Measurements from ENCODE around the gene NHERF1.

The NHERF1 gene

DNA sequence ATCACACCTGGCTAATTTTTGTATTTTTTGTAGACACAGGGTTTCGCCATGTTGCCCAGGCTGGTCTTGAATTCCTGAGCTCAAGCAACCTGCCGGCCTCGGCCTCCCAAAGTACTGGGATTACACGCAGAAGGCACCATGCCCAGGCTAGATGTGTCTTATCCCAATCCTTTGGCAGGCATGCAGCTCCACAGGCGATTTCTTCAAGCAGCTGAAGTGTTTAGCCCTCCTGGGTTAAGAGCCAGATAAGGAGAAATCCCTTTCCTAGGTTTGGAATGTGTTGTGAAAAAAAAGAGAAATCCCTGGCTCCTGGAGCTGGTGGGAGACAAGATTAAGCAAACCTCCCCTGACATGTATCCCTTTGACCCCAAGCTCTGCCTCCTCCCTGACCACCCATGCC, 2.1 kb upstream of the NHERF1 start:
- no peaks in the 10 kb centered on the region for H3K36me3 ChIP-seq (ENCODE audit: control insufficient read depth in 2 of 2, insufficient read depth in 1 of 2, low read length in 2 of 2)
- CTCF ChIA-PET, result interaction anchor here (0.7 to 4.7 kb wide), 18 partner anchors 10 to 211 kb away, joined by 3 to 84 read pairs (median 19); partner anchors contain the start of genes GRIN2C, NAT9 and RAB37
- TF ChIP-seq, protein P1, sequence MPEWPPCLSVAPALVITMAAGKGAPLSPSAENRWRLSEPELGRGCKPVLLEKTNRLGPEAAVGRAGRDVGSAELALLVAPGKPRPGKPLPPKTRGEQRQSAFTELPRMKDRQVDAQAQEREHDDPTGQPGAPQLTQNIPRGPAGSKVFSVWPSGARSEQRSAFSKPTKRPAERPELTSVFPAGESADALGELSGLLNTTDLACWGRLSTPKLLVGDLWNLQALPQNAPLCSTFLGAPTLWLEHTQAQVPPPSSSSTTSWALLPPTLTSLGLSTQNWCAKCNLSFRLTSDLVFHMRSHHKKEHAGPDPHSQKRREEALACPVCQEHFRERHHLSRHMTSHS (tag by site-specific recombination; IDR thresholded peaks at IDR 0.05), result no peak
- TF ChIP-seq SCRT2 (tag by site-specific recombination; IDR thresholded peaks at IDR 0.05), result no peak
- no peak for TF ChIP-seq ZNF785 (tag by site-specific recombination; IDR thresholded peaks at IDR 0.05)
- TF ChIP-seq IKZF3 (tag by site-specific recombination; IDR thresholded peaks at IDR 0.05), result 0 out of 2 replicates have a peak, but pooled peaks have one; percentile 10
- TF ChIP-seq, protein P2, sequence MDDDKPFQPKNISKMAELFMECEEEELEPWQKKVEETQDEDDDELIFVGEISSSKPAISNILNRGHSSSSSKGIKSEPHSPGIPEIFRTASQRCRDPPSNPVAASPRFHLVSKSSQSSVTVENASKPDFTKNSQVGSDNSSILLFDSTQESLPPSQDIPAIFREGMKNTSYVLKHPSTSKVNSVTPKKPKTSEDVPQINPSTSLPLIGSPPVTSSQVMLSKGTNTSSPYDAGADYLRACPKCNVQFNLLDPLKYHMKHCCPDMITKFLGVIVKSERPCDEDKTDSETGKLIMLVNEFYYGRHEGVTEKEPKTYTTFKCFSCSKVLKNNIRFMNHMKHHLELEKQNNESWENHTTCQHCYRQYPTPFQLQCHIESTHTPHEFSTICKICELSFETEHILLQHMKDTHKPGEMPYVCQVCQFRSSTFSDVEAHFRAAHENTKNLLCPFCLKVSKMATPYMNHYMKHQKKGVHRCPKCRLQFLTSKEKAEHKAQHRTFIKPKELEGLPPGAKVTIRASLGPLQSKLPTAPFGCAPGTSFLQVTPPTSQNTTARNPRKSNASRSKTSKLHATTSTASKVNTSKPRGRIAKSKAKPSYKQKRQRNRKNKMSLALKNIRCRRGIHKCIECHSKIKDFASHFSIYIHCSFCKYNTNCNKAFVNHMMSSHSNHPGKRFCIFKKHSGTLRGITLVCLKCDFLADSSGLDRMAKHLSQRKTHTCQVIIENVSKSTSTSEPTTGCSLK (tag by site-specific recombination; IDR thresholded peaks at IDR 0.05), result no peak
- no peak for TF ChIP-seq BCL11A (tag by site-specific recombination; IDR thresholded peaks at IDR 0.05; ENCODE audit: low read depth)
- H3K4me3 ChIP-seq (ENCODE audit: low read depth, low read length), result no peak overlapping the region
- no peaks in the 10 kb centered on the region for H3K9me3 ChIP-seq (ENCODE audit: control insufficient read depth, insufficient read depth, low read depth, low read length)
- POLR2A ChIA-PET, result interaction anchor here (0.6 to 2.1 kb wide), 5 partner anchors 30 to 149 kb away, joined by 3 to 17 read pairs (median 4); partner anchors contain the start of genes FDXR and NAT9
- no peak overlapping the region for H3K27ac ChIP-seq (ENCODE audit: extremely low read depth, low read depth, low read length)
- peaks cover 7% of the 10 kb centered on the region for H3K4me1 ChIP-seq (ENCODE audit: control insufficient read depth, insufficient read depth, low read length)

DNA sequence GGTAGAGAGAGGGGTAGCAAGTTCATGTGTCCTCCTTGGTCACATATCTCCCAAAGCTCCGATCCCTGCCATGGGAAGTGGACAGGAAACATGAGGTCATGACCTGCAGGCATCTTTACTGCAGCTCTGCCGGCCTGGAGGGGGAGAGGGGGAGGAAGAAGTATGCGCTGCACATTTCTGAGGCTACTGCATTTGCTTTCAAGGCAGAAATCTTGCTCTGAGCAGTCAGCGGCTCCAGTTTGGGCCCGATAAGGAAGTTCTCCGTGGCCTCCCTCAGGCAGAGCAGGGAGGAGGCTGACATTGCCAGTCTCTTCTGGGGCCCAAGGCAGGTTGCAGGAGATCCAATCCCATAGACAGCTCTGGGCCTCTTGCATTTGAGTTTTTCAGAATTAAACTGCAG, 1.5 kb upstream of the NHERF1 start:
- ChIA-PET POLR2A (interaction anchor here (0.6 to 2.1 kb wide), 6 partner anchors 22 to 148 kb away, joined by 3 to 17 read pairs (median 4); partner anchors contain the start of genes FDXR and NAT9), CTCF (interaction anchor here (0.6 to 4.7 kb wide), 11 partner anchors 11 to 211 kb away, joined by 3 to 84 read pairs (median 36); partner anchors contain the start of genes GRIN2C, NAT9 and RAB37)
- Histone ChIP-seq H3K36me3 (ENCODE audit: control insufficient read depth in 2 of 2, insufficient read depth in 1 of 2, low read length in 2 of 2) (no peaks in the 10 kb centered on the region), H3K4me1 (ENCODE audit: control insufficient read depth, insufficient read depth, low read length) (peaks cover 7% of the 10 kb centered on the region), H3K27ac (ENCODE audit: extremely low read depth, low read depth, low read length) (no peak overlapping the region), H3K9me3 (ENCODE audit: control insufficient read depth, insufficient read depth, low read depth, low read length) (no peaks in the 10 kb centered on the region), H3K4me3 (ENCODE audit: low read depth, low read length) (no peak overlapping the region)
- TF ChIP-seq ZNF37A (tag by site-specific recombination; IDR thresholded peaks at IDR 0.05), result no peak
- 0 out of 2 replicates have a peak, but pooled peaks have one; percentile 4 for TF ChIP-seq ZBTB20 (tag by site-specific recombination; IDR thresholded peaks at IDR 0.05)
- TF ChIP-seq, protein P3, sequence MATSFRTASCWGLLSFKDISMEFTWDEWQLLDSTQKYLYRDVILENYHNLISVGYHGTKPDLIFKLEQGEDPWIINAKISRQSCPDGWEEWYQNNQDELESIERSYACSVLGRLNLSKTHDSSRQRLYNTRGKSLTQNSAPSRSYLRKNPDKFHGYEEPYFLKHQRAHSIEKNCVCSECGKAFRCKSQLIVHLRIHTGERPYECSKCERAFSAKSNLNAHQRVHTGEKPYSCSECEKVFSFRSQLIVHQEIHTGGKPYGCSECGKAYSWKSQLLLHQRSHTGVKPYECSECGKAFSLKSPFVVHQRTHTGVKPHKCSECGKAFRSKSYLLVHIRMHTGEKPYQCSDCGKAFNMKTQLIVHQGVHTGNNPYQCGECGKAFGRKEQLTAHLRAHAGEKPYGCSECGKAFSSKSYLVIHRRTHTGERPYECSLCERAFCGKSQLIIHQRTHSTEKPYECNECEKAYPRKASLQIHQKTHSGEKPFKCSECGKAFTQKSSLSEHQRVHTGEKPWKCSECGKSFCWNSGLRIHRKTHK (tag by site-specific recombination; IDR thresholded peaks at IDR 0.05), result no peak

DNA sequence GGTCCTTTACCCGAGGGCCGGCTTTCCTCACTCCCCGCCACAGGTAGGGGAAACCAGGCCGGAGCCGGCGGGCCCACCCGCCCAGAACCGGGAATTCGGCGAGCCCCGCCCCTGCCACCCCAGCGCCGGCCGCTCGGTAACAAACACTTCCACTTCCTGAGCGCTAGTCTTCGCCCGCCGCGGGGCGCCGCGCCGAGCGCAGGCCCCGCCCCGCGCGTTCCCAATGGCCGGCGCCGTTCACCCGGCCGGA, 224 bp upstream of the NHERF1 start:
- ChIA-PET POLR2A (no interaction called here), CTCF (interaction anchor here (4.2 to 4.7 kb wide), 4 partner anchors 12 to 112 kb away, joined by 29 to 84 read pairs (median 68); partner anchors contain the start of genes GRIN2C, NAT9 and RAB37)
- H3K4me1 ChIP-seq (ENCODE audit: control insufficient read depth, insufficient read depth, low read length), result peaks cover 7% of the 10 kb centered on the region
- H3K4me3 ChIP-seq (ENCODE audit: low read depth, low read length), result peak overlapping the region; percentile 41
- H3K36me3 ChIP-seq (ENCODE audit: control insufficient read depth in 2 of 2, insufficient read depth in 1 of 2, low read length in 2 of 2), result no peaks in the 10 kb centered on the region
- H3K9me3 ChIP-seq (ENCODE audit: control insufficient read depth, insufficient read depth, low read depth, low read length), result no peaks in the 10 kb centered on the region
- H3K27ac ChIP-seq (ENCODE audit: extremely low read depth, low read depth, low read length), result no peak overlapping the region
- TF ChIP-seq IKZF3 (tag by site-specific recombination; IDR thresholded peaks at IDR 0.05) (0 out of 2 replicates have a peak, but pooled peaks have one; percentile 21), KLF8 (tag by site-specific recombination; IDR thresholded peaks at IDR 0.05) (peak; percentile 10; the same call in 1 of the 2 replicates), ZNF791 (tag by site-specific recombination; IDR thresholded peaks at IDR 0.05) (no peak), ZNF416 (tag by site-specific recombination; IDR thresholded peaks at IDR 0.05) (no peak), EGR2 (tag by site-specific recombination; IDR thresholded peaks at IDR 0.05; ENCODE audit: low read depth) (no peak), RBAK (tag by site-specific recombination; IDR thresholded peaks at IDR 0.05) (0 out of 2 replicates have a peak, but pooled peaks have one; percentile 20), ZNF830 (tag by site-specific recombination; IDR thresholded peaks at IDR 0.05; ENCODE audit: low read depth) (no peak), ZNF133 (tag by site-specific recombination; IDR thresholded peaks at IDR 0.05) (no peak), ZNF175 (tag by site-specific recombination; IDR thresholded peaks at IDR 0.05) (no peak)
- TF ChIP-seq, protein P4, sequence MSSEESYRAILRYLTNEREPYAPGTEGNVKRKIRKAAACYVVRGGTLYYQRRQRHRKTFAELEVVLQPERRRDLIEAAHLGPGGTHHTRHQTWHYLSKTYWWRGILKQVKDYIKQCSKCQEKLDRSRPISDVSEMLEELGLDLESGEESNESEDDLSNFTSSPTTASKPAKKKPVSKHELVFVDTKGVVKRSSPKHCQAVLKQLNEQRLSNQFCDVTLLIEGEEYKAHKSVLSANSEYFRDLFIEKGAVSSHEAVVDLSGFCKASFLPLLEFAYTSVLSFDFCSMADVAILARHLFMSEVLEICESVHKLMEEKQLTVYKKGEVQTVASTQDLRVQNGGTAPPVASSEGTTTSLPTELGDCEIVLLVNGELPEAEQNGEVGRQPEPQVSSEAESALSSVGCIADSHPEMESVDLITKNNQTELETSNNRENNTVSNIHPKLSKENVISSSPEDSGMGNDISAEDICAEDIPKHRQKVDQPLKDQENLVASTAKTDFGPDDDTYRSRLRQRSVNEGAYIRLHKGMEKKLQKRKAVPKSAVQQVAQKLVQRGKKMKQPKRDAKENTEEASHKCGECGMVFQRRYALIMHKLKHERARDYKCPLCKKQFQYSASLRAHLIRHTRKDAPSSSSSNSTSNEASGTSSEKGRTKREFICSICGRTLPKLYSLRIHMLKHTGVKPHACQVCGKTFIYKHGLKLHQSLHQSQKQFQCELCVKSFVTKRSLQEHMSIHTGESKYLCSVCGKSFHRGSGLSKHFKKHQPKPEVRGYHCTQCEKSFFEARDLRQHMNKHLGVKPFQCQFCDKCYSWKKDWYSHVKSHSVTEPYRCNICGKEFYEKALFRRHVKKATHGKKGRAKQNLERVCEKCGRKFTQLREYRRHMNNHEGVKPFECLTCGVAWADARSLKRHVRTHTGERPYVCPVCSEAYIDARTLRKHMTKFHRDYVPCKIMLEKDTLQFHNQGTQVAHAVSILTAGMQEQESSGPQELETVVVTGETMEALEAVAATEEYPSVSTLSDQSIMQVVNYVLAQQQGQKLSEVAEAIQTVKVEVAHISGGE (tag by site-specific recombination; conservative IDR thresholded peaks at IDR 0.05; ENCODE audit: low read depth), result 0 out of 2 replicates have a peak, but pooled peaks have one; percentile 15
- TF ChIP-seq, protein P5, sequence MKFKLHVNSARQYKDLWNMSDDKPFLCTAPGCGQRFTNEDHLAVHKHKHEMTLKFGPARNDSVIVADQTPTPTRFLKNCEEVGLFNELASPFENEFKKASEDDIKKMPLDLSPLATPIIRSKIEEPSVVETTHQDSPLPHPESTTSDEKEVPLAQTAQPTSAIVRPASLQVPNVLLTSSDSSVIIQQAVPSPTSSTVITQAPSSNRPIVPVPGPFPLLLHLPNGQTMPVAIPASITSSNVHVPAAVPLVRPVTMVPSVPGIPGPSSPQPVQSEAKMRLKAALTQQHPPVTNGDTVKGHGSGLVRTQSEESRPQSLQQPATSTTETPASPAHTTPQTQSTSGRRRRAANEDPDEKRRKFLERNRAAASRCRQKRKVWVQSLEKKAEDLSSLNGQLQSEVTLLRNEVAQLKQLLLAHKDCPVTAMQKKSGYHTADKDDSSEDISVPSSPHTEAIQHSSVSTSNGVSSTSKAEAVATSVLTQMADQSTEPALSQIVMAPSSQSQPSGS (tag by site-specific recombination; IDR thresholded peaks at IDR 0.05; ENCODE audit: low read depth), result no peak
